ENCODE data around the gene CEP131.

DNA sequence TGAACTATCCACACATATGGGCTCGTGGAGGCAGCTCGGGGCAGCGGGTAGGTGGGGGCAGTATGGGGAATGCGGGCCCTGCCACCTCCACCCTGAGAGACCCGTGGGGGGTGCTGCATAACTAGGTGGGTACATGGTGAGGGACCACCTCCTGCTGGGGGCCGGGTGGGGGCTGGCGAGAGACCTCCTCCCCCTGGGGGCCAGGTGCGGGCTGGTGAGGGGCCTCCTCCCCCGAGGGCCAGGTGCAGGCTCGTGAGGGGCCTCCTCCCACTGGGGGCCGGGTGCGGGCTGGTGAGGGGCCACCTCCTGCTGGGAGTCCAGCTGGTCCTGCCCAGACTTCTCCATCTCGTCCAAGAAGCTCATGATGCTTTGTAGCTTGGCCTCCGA is 25.4 kb downstream of the CEP131 start:
- TF ChIP-seq, protein P1, sequence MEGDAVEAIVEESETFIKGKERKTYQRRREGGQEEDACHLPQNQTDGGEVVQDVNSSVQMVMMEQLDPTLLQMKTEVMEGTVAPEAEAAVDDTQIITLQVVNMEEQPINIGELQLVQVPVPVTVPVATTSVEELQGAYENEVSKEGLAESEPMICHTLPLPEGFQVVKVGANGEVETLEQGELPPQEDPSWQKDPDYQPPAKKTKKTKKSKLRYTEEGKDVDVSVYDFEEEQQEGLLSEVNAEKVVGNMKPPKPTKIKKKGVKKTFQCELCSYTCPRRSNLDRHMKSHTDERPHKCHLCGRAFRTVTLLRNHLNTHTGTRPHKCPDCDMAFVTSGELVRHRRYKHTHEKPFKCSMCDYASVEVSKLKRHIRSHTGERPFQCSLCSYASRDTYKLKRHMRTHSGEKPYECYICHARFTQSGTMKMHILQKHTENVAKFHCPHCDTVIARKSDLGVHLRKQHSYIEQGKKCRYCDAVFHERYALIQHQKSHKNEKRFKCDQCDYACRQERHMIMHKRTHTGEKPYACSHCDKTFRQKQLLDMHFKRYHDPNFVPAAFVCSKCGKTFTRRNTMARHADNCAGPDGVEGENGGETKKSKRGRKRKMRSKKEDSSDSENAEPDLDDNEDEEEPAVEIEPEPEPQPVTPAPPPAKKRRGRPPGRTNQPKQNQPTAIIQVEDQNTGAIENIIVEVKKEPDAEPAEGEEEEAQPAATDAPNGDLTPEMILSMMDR (IDR thresholded peaks at IDR 0.05) = no peak
- TF ChIP-seq POLR2A (IDR thresholded peaks at IDR 0.05) (no peak), POLR2AphosphoS5 (IDR thresholded peaks at IDR 0.05; ENCODE audit: insufficient read depth in 1 of 2, low read depth in 1 of 2) (no peak)

Measured in vagina (tissue), 2 donors.